Stimulated activated CD8-positive, alpha-beta memory T cell treated with anti-CD3 and anti-CD28 coated beads, Interleukin-2, amount 100 ng/mL, for 1 hour (primary cell): ENCODE results near the gene DTNBP1.
"Not testable (repeated sequence)": the region's sequence is repeated elsewhere in the genome, so short reads cannot be mapped to it uniquely, and the experiment has no call there.

ENCODE experiments used
- DNase-seq, 2 donors: peaks; one replicate each; pipeline ENCODE4 v3.0.0-alpha.2; 2020; ENCODE audit warnings: low read depth in 2 of 2

Gene DTNBP1

GRCh38 chr6:15556711-15557110 lies 106.1 kb downstream of the DTNBP1 start:
- DNase-seq: no peak

GRCh38 chr6:15555101-15556038 lies 107.5 kb downstream of the DTNBP1 start:
- no peak for DNase-seq

DNA sequence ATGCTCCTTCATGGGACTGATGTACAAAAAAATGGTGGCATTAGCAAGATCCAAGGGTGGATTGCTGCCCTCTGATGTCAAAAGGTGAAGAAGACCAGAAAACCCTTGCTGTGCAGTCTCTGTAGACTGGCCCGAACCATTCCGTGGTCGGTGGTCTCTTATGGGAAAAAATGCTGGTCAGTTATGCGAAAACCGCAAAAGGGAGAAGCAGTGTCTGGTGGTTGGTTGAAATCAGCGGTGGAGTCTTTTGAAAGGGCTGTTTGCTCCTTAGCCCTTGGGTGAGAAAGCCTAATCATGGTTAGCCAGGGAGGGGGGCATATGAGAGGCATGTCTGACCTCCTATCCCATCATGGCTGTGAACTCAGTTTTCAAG lies 108.1 kb downstream of the DTNBP1 start:
- DNase-seq: no peak

DNA sequence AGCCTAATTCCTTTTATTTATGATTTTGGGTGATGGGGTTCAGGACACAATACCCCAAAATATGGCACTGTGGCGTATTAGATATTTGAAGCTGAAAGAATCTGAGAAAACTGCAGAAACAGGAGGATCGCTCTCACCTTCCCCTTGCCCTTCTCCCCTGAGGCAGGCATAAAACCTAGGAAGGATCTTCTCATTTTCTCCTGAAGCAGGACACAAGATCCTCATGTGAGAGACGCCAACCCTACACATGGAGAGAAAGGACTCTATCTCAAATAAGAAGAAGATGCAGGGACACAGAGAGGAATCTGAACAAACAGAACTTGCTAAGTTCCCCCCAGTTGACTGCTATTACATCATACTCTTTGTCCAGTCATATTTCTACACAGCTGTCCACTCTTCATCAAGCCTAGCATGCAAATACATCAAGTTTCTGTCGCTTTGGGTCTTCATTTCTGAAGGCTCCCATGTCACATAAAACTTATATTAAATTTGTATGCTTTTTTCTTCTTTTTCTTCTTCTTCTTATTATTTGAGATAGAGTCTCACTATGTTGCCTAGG lies 109.0 kb downstream of the DTNBP1 start:
- no peak for DNase-seq

DNA sequence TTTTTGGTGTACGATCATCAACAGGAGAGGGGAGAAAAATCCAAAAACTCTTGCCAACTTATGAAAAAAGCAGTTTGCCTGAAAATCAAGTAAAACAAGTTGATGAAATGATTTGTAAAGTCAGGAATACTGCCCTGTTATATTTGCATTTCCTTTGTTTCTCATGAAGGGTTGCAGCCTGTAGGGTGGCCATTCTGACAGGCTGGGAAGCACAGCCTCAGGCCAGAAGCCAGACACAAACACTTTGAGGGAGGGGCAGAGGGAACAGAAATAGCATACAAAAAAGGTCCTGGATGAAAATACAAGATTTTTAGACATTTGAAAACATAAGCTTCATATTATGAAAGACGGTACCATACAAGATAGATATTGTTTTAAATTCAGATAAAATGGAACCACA lies 109.8 kb downstream of the DTNBP1 start:
- no peak for DNase-seq

GRCh38 chr6:15551798-15552197 lies 111.0 kb downstream of the DTNBP1 start:
- no peak for DNase-seq

- no peak for DNase-seq
These were observed 111.6 kb downstream of the DTNBP1 start for GRCh38 chr6:15551262-15551661.

GRCh38 chr6:15550546-15551123 lies 112.2 kb downstream of the DTNBP1 start:
- no peak for DNase-seq

- no peak for DNase-seq
These were observed 113.5 kb downstream of the DTNBP1 start for GRCh38 chr6:15549371-15549770.

GRCh38 chr6:15547400-15547799 lies 115.4 kb downstream of the DTNBP1 start:
- no peak for DNase-seq

DNA sequence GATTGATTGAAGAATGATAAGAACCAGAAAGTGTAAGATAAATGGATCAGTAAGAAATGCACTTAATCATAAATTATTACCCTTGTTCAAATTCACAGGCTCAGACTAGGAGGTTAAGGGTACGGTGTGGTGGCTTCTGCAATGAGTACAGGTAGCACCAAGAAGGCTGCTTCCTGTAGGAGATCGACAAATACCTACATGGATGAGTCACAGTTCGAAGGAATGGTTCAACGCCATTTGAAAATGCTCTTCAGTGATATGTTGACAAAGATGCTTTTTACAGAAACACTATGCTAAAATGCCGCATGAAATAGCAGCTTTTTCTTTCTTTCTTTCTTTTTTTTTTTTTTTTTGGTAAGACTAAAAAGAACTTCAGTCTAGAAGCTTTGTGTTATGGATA lies 116.2 kb downstream of the DTNBP1 start:
- no peak for DNase-seq

- no peak for DNase-seq
These were observed 118.4 kb downstream of the DTNBP1 start for GRCh38 chr6:15544321-15544900.

DNA sequence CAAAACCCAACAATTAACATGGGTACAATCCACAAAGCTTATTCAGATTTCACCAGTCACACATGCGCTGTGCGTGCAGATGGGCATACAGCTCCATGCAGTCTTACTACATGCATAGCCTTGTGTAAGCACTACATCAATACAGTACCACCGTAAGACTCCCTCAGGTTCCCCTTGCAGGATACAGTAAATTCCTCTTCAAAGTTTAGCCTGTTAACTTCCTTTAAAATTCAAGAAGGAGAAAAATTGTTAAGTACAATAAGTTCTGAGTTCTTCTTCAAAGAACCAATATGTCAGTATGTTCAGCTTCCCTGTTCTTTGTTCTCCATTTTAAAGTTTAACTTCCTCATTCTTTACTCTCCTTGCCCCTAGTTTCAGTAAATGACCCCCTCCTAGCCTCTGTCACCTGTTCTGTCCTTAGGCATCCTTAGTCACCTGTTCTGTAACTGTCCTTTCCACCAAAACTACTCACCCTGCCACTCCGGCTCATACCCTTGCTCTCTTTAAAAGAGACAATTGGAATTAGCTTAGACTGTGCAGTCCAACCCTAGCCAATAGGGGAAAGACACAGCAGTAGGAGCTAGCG lies 119.4 kb downstream of the DTNBP1 start:
- DNase-seq: not testable (repeated sequence)

GRCh38 chr6:15539722-15540270 lies 123.0 kb downstream of the DTNBP1 start:
- no peak for DNase-seq

DNA sequence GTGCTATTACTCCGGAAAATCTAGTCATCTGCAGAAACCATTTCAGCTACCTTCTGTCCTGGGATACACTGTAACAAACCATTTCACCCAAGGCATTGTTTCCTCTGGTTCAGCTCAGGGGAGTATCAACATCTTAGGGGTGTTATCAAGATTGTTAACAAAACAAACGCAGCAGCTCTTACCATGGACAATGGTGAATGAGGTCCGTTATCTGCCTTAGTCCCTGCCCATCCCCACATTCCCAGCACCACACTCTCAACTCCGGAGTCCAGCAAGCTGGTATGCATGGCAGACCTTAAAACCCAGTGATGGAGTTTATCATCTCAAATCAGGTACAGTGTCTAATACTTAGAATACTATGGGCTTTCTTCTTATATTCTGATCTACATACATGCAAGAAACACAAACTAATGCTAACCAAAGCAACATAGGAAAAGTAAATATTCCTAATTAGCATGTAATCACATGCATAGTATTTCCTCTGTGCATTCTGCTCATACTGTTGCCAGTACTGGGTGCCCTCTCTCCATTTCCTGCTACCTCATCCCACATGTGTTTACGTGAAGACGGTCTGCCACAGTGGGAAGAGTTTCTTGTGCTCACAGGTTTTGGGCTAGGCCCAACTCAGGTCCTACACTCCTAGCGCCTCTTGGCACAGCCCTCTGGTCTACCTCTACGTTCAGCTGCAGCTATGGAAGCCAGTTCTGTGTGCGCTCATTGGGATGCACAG lies 123.9 kb downstream of the DTNBP1 start:
- no peak for DNase-seq

GRCh38 chr6:15538106-15538505 lies 124.7 kb downstream of the DTNBP1 start:
- DNase-seq: no peak

DNA sequence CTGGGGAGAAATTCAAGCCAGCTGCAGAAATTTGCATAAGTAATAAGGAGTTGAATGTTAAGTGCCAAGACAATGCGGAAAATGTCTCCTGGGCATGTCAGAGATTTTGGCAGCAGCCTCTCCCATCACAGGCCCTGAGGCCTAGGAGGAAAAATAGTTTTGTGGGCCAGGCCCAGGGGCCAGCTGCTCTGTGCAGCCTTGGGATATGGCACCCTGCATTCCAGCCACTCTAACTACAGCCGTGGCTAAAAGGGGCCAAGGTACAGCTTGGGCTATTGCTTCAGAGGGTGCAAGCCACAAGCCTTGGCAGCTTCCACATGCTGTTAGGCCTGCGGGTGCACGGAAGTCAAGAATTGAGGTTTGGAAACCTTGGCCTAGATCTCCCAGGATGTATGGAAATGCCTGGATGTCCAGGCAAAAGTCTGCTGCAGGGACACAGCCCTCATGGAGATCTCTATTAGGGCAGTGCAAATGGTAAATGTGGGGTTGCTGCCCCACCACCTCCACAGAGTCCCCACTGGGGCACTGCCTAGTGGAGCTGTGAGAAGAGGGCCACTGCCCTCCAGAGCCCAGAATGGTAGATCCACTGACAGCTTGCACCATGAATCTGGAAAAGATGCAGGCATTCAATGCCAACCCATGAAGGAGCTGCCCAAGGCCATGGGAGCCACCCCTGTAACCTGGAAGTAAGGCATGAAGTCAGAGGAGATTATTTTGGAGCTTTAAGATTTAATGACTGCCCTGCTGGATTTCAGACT lies 126.5 kb downstream of the DTNBP1 start:
- no peak for DNase-seq

DNA sequence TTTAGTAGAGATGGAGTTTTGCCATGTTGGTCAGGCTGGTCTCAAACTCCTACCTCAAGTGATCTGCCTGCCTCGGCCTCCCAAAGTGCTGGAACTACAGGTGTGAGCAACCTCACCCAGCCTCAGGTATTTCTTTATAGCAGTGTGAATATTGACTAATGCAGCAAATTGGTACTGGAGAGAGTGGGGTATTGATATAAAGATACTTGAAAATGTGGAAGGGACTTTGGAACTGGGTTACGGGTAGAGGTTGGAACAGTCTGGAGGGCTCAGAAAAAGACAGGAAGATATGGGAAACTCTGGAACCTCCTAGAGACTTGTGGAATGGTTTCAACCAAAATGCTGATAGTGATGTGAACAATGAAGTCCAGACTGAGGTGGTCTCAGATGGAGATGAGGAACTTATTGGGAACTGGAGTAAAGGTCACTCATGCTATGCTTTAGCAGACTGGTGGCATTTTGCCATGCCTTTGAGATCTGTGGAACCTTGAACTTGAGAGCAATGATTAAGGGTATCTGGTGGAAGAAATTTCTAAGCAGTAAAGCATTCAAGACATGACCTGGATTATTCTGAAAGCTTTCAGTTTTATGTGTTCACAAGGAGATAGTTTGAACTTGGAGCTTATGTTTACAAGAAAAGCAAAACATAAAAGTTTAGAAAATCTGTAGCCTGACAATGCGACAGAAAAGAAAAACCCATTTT lies 127.2 kb downstream of the DTNBP1 start:
- no peak for DNase-seq

DNA sequence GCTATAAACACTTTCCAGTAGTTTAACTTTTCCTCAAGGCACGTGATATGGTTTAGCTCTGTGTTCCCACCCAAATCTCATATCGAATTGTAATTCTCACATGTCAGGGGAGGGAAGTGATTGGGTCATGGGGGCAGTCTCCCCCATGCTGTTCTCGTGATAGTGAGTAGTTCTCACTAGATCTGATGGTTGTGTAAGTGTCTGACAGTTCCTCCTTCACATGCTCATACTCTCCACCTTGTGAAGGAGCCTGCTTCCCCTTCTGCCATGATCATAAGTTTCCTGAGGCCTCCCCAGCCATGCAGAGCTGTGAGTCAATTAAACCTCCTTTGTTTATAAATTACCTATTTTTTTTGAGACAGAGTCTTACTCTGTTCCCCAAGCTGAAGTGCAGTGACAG lies 127.9 kb downstream of the DTNBP1 start:
- no peak for DNase-seq
